ENCODE data around the gene NUDT22. TPM values are rescaled to one million over a fixed set of nuclear protein-coding genes. Genes with fewer than 3 reads are reported as not detected.

The NUDT22 gene
- total RNA-seq, 1 donor from 2014 or later: 158 TPM

DNA sequence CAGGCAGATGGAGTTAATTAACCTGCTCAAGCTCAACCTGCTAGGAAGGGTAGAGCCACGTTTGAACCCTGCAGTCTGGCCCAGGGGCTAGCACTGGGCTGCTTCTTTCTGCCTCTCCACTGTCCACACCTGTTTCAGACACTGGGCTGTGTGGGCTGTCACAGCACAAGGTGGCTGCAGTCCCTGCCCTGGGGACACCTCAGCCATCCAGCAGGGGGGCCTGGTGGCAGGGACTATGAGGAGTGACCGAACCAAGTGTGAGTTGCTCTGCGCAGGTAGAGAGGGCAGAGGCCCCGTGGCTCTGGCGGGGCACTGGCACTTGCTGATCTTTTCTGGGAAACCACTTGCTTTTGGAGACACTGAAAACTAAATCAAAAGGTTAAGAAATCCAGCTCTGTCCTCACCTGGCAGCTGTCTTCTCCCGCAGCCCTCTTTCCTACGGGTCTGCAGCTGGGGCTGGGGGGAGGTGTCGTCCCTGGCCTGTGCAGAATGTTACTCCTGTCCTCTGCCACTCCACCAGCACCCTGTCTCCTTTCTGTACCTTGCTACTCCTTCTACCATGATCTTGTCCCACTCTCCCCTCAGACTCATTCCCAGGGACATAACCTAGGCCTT, 52.6 kb downstream of the NUDT22 start:
- Histone ChIP-seq H3K27me3 (no peaks in the 10 kb centered on the region), H3K36me3 (peaks cover 13 to 42% of the 10 kb centered on the region in 2 donors), H3K27ac (no peak overlapping the region), H3K9me3 (no peaks in the 10 kb centered on the region), H3K4me1 (peaks cover 0 to 9% of the 10 kb centered on the region in 2 donors), H3K4me3 (no peak overlapping the region)
- TF ChIP-seq, protein P1, sequence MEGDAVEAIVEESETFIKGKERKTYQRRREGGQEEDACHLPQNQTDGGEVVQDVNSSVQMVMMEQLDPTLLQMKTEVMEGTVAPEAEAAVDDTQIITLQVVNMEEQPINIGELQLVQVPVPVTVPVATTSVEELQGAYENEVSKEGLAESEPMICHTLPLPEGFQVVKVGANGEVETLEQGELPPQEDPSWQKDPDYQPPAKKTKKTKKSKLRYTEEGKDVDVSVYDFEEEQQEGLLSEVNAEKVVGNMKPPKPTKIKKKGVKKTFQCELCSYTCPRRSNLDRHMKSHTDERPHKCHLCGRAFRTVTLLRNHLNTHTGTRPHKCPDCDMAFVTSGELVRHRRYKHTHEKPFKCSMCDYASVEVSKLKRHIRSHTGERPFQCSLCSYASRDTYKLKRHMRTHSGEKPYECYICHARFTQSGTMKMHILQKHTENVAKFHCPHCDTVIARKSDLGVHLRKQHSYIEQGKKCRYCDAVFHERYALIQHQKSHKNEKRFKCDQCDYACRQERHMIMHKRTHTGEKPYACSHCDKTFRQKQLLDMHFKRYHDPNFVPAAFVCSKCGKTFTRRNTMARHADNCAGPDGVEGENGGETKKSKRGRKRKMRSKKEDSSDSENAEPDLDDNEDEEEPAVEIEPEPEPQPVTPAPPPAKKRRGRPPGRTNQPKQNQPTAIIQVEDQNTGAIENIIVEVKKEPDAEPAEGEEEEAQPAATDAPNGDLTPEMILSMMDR (IDR thresholded peaks at IDR 0.05): no peak
- intact Hi-C loops (cut with DNase I): no loop called here
- DNase-seq (ENCODE audit: low spot score in 2 of 2): no peak

Other genes starting within 250 kb of the NUDT22 start
- 89.4 TPM for gene OTUB1, start 239.8 kb upstream of the NUDT22 start, total RNA-seq
- 10.3 TPM for gene FLRT1, start 190.3 kb upstream of the NUDT22 start, total RNA-seq
- gene MACROD1, start 60.2 kb upstream of the NUDT22 start, total RNA-seq: 26.5 TPM
- gene STIP1, start 40.1 kb upstream of the NUDT22 start, total RNA-seq: 77.7 TPM
- gene FERMT3, start 19.6 kb upstream of the NUDT22 start, total RNA-seq: 55.2 TPM
- 224 TPM for gene TRPT1, start 88 bp upstream of the NUDT22 start, total RNA-seq
- gene DNAJC4, start 4.3 kb downstream of the NUDT22 start, total RNA-seq: 43.1 TPM
- gene VEGFB, start 8.3 kb downstream of the NUDT22 start, total RNA-seq: 188 TPM
- 17.7 TPM for gene FKBP2, start 14.8 kb downstream of the NUDT22 start, total RNA-seq
- 85.7 TPM for gene PPP1R14B, start 20.7 kb downstream of the NUDT22 start, total RNA-seq
- 54.0 TPM for gene PLCB3, start 25.3 kb downstream of the NUDT22 start, total RNA-seq
- 175 TPM for gene BAD, start 58.4 kb downstream of the NUDT22 start, total RNA-seq
- gene GPR137, start 59.6 kb downstream of the NUDT22 start, total RNA-seq: 3.9 TPM
- not detected for gene KCNK4, start 65.0 kb downstream of the NUDT22 start, total RNA-seq
- gene CATSPERZ, start 74.1 kb downstream of the NUDT22 start, total RNA-seq: not detected
- gene ESRRA, start 79.2 kb downstream of the NUDT22 start, total RNA-seq: 53.4 TPM
- 384 TPM for gene TRMT112, start 91.3 kb downstream of the NUDT22 start, total RNA-seq
- 153 TPM for gene PRDX5, start 91.8 kb downstream of the NUDT22 start, total RNA-seq
- 5.1 TPM for gene CCDC88B, start 113.9 kb downstream of the NUDT22 start, total RNA-seq
- gene RPS6KA4, start 132.9 kb downstream of the NUDT22 start, total RNA-seq: 81.5 TPM

All from ascending aorta (tissue), 2 donors.